ENCODE data around the gene DUOX1. TPM values are rescaled to one million over a fixed set of nuclear protein-coding genes. Genes with fewer than 3 reads are reported as not detected.

DUOX1 gene
- total and polyA plus RNA-seq, 9 of the 15 experiments (the other 6 are each of a cell fraction or from before 2014, with no cell fraction given) = 0.01 to 0.22 (median 0.01) TPM; not detected in 6

DNA sequence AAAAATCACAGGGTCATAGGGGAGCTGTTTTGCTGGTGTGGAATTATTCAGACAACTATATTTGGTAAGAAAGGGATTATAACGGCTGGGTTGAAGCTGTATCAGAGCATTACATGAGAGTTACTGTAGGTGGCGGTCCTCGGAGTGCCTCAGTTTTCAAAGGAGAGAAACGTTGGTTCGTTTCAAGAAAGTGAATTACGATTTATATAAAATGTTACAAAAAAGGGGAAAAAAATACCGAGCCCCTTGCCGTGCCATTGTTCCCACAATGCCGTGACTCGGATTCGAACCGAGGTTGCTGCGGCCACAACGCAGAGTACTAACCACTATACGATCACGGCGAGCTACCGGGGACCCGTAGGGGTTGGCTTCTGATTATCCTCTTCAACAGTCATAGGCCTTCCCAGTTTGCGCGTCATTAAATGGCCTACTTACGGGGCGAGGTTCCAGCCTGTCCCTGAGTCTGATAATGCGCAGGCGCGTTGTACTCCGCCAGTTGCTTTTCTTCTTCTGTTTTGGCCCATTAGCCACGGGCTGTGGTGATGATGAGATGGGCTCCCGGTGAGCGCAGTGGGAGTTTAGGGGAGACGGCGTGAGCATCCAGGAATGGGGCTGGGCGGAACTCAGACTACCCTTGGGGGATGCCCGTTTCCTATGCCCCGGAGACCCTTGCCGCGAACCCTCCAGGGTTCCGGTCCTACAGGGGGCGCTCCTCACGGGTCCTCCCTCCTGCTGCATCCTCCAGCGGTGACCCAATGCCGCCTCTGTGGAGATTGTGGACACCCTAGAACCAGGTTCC lies 68.7 kb downstream of the DUOX1 start (continued):
- TF ChIP-seq HDAC8 (tag; IDR thresholded peaks at IDR 0.05) (no peak), NCOR1 (IDR thresholded peaks at IDR 0.05) (peak; percentile 6), MXI1 (IDR thresholded peaks at IDR 0.05; ENCODE audit: low read depth, low read length) (0 out of 2 replicates have a peak, but pooled peaks have one; percentile 50), SP1 (CRISPR knock-in tag; IDR thresholded peaks at IDR 0.05) (peak; percentile 88), ESRRA (IDR thresholded peaks at IDR 0.05; ENCODE audit: borderline replicate concordance, low read depth) (peak; percentile 72), ZNF175 (CRISPR knock-in tag; IDR thresholded peaks at IDR 0.05; ENCODE audit: low read depth) (0 out of 2 replicates have a peak, but pooled peaks have one; percentile 31), ARID1B (IDR thresholded peaks at IDR 0.05) (peak; percentile 27; the same call in 1 of the 2 replicates), ARHGAP35 (IDR thresholded peaks at IDR 0.05; ENCODE audit: partially characterized antibody) (no peak), ZNF551 (CRISPR knock-in tag; IDR thresholded peaks at IDR 0.05) (no peak), C11orf30 (IDR thresholded peaks at IDR 0.05; ENCODE audit: low read depth) (peak; percentile 33; the same call in 1 of the 2 replicates), PHB (CRISPR knock-in tag; IDR thresholded peaks at IDR 0.05) (0 out of 2 replicates have a peak, but pooled peaks have one; percentile 64)
- TF ChIP-seq, protein P1, sequence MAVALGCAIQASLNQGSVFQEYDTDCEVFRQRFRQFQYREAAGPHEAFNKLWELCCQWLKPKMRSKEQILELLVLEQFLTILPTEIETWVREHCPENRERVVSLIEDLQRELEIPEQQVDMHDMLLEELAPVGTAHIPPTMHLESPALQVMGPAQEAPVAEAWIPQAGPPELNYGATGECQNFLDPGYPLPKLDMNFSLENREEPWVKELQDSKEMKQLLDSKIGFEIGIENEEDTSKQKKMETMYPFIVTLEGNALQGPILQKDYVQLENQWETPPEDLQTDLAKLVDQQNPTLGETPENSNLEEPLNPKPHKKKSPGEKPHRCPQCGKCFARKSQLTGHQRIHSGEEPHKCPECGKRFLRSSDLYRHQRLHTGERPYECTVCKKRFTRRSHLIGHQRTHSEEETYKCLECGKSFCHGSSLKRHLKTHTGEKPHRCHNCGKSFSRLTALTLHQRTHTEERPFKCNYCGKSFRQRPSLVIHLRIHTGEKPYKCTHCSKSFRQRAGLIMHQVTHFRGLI (CRISPR knock-in tag; IDR thresholded peaks at IDR 0.05) = no peak
- TF ChIP-seq, protein P2, sequence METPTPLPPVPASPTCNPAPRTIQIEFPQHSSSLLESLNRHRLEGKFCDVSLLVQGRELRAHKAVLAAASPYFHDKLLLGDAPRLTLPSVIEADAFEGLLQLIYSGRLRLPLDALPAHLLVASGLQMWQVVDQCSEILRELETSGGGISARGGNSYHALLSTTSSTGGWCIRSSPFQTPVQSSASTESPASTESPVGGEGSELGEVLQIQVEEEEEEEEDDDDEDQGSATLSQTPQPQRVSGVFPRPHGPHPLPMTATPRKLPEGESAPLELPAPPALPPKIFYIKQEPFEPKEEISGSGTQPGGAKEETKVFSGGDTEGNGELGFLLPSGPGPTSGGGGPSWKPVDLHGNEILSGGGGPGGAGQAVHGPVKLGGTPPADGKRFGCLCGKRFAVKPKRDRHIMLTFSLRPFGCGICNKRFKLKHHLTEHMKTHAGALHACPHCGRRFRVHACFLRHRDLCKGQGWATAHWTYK (CRISPR knock-in tag; IDR thresholded peaks at IDR 0.05) = no peak
- TF ChIP-seq, protein P3, sequence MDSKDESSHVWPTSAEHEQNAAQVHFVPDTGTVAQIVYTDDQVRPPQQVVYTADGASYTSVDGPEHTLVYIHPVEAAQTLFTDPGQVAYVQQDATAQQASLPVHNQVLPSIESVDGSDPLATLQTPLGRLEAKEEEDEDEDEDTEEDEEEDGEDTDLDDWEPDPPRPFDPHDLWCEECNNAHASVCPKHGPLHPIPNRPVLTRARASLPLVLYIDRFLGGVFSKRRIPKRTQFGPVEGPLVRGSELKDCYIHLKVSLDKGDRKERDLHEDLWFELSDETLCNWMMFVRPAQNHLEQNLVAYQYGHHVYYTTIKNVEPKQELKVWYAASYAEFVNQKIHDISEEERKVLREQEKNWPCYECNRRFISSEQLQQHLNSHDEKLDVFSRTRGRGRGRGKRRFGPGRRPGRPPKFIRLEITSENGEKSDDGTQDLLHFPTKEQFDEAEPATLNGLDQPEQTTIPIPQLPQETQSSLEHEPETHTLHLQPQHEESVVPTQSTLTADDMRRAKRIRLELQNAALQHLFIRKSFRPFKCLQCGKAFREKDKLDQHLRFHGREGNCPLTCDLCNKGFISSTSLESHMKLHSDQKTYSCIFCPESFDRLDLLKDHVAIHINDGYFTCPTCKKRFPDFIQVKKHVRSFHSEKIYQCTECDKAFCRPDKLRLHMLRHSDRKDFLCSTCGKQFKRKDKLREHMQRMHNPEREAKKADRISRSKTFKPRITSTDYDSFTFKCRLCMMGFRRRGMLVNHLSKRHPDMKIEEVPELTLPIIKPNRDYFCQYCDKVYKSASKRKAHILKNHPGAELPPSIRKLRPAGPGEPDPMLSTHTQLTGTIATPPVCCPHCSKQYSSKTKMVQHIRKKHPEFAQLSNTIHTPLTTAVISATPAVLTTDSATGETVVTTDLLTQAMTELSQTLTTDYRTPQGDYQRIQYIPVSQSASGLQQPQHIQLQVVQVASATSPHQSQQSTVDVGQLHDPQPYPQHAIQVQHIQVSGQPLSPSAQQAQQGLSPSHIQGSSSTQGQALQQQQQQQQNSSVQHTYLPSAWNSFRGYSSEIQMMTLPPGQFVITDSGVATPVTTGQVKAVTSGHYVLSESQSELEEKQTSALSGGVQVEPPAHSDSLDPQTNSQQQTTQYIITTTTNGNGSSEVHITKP (IDR thresholded peaks at IDR 0.05; ENCODE audit: partially characterized antibody) = peak; percentile 43
- TF ChIP-seq, protein P4, sequence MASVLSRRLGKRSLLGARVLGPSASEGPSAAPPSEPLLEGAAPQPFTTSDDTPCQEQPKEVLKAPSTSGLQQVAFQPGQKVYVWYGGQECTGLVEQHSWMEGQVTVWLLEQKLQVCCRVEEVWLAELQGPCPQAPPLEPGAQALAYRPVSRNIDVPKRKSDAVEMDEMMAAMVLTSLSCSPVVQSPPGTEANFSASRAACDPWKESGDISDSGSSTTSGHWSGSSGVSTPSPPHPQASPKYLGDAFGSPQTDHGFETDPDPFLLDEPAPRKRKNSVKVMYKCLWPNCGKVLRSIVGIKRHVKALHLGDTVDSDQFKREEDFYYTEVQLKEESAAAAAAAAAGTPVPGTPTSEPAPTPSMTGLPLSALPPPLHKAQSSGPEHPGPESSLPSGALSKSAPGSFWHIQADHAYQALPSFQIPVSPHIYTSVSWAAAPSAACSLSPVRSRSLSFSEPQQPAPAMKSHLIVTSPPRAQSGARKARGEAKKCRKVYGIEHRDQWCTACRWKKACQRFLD (CRISPR knock-in tag; IDR thresholded peaks at IDR 0.05) = no peak
- TF ChIP-seq, protein P5, sequence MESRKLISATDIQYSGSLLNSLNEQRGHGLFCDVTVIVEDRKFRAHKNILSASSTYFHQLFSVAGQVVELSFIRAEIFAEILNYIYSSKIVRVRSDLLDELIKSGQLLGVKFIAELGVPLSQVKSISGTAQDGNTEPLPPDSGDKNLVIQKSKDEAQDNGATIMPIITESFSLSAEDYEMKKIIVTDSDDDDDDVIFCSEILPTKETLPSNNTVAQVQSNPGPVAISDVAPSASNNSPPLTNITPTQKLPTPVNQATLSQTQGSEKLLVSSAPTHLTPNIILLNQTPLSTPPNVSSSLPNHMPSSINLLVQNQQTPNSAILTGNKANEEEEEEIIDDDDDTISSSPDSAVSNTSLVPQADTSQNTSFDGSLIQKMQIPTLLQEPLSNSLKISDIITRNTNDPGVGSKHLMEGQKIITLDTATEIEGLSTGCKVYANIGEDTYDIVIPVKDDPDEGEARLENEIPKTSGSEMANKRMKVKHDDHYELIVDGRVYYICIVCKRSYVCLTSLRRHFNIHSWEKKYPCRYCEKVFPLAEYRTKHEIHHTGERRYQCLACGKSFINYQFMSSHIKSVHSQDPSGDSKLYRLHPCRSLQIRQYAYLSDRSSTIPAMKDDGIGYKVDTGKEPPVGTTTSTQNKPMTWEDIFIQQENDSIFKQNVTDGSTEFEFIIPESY (CRISPR knock-in tag; IDR thresholded peaks at IDR 0.05) = peak; percentile 64
